ENCODE measurements around the gene NUMA1.

NUMA1 gene

DNA sequence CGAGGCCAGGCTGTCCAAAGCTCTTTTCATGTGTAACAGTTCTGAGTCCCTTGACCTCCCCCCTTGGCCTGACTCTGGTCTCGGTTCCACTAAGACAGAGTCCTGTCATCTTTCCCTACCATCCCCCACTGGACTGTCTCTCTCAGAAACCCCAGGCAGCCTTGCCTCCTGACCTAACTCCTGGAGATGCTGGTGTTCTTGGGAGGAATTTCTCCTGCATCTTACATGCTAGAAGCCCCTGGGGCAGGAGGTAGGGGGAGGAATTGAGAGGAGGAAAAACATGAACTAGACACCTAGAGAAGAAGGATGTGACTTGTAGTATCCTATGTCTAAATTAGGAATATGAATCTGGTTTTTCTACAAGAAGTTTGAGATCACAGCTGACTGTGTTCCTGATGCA is 82.3 kb downstream of the NUMA1 start:
- no peak for DNase-seq

DNA sequence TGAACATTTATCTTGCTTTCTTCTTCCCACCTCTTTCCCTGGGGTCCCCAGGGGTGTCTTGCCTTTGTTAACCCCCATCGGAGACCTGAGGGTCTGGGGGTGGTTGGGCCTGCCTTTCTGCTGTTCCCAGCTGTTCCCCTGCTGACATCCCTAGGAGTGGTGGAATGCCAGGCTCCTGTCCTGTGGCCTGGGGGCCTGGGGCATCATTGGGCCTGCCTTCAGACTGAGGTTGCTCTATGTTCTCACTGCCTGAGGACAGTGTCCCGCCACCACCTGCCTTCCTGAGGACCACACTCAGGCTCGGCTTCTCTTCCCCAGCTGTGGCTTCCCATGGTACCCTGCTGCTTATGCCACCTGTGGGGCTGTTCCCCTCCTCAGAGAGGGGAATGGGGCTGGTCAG is 82.7 kb downstream of the NUMA1 start:
- DNase-seq: no peak

DNA sequence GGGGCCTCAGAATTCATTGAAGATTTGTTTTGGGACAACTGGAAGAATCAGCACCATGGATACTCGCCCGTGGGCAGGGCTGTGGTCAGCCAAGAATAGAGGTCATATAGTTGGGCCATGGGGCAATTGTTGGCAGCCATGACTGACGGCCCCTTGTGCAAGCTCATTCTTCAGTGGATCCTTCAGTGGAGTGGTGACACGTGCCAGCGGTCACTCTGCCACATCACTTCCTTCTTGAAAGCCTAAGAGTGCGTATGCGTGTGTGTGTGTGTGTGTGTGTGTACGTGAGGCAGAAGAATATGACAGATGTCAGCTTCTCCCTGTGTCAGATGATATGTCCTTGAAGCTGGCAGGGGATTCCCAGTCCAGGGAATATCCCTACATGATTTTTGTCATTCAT is 83.4 kb downstream of the NUMA1 start:
- no peak for DNase-seq

DNA sequence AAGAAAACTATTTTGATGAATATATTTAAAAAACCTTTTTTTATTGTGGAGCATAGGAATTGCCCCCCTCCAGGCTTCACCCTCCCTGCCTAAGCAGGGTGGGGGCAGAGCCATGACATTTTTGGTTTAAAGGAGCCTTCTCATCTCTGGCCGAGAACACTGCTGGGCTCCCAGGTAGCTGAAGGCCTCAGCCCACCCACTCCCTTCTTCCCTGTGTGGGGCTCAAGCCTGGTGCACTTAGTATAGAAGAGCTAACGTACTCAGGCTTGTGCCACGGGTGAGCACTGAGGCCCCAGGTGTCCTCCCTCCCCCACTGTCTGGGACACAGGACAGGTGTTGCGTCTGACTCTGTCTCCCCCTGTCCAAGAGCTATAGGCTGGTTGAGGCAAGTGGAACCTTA is 83.8 kb downstream of the NUMA1 start:
- no peak for DNase-seq

DNA sequence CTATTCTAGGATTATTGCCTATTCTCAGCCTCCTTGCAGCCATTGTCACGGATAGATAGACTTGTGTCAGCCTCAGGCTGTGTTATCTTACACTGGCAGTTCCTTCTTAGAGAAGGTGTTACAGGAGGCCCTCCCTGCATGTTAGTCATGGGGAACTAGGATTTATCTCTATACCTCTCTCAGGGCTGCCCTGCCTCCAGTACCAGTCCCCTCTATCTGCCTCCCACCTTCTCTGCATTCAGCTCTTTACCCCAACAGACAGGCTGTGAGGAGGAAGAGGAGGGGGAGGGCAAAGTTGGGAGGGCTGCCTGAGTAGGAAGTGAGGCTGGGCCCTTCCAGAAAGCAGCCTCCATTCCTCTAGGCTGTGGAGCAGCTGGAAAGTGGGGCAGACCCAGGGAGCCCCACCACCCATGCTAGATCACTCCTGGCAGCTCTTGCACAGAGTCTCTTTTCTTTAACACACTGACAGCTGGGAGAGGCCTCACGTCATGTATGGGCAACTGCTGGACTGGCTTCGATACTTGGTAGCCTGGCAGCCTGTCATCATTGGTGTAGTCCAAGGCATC is 84.5 kb downstream of the NUMA1 start:
- no peak for DNase-seq

DNA sequence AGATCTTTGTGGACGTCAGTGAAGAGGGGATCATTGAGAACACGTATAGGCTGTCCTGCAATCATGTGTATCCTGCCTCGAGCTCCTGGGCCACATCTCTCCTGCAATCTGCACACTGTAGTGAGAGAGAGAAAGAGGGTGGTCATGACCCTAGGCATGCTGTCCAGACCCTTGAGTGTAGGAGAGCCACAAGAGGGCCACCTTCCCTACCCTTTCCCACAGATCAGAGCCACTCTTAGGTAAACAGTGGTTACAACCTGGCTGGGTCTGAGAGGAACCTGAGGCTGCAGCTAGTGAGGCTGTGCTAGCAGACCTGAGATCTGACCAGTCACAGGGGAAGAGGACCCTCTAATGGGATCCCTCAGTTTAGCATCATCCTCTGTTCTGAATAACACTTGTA is 85.6 kb downstream of the NUMA1 start:
- no peak for DNase-seq

DNA sequence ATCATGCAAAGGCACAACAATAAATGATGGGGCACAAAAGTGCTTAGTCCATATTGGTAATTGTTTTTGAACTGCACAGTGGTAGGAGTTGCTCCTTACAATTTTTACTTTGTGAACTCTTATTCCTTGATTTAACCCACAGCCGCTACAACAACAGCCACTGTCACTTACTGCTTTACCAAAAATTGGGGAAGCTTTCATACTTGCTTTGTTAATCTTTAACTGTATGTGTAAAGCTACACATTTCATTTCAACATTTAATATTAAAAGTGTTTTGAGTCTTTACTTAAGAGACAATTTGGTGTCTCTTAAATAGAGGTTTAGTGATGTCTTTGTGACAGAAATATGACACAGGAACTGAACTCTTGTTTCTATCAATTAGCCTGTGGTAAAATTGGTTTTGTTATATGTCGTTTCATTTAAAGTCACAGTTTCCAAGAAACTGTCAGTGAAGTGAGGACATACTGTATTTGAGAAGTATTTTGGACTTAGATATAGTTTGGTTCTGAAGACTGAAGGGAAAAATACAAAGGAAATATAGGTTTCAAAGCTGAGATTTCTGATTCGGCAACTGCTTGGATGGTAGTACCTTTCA is 88.1 kb downstream of the NUMA1 start:
- DNase-seq: no peak

DNA sequence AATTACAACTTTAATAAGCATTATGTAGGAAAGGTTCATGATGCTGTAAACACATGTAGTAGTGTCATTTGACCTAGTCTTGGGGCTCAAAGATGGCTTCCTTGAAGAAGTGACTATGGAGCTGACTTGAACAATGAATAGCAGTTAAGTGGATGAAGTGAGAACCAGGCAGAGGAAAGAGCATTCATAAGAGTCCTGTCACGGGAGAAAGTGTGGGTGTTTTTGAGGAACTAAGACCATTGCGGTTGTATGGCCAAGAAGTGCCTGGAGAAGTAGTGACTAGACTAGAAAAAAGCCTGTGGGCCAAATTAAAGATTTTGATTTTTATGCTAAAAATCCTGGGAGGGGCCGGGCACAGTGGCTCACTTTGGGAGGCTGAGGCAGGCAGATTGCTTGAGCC is 88.8 kb downstream of the NUMA1 start:
- peak; percentile 21 for DNase-seq

DNA sequence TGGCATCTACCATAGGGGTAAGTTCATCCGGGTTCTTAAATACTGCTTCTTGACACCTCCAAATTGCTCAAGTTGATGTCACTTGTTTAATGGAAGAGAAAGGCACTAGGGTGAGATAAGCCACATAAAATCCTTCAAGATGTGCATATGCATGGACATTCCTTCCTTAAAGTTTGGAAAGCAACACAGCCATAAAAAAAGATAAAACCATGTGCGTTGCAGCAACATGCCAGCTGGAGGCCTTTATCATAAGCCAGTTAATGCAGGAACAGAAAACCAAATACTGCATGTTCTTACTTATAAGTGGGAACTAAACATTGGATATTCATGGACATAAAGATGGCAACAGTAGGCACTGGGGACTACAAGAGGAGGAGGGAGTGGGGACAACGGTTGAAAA is 89.6 kb downstream of the NUMA1 start:
- no peak for DNase-seq

DNA sequence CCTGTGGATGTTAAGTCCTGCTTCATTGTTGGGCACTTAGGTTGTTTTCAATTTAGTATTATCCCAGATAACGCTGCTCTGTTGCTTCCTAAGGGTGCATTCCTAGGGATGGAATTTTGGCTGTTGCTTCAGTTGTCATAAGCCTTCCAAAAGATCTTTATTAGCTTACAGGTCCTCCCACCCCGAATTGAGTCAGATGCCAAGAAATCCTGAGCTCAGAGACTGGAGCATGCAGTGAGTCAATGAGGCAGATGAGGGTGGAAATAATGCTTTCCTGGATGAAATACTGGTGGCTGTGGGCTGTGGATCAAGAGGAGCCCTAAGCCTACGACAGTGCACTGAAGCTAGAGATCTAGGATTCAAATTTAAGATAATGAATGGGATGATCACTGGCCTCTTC is 92.3 kb downstream of the NUMA1 start:
- no peak for DNase-seq

DNA sequence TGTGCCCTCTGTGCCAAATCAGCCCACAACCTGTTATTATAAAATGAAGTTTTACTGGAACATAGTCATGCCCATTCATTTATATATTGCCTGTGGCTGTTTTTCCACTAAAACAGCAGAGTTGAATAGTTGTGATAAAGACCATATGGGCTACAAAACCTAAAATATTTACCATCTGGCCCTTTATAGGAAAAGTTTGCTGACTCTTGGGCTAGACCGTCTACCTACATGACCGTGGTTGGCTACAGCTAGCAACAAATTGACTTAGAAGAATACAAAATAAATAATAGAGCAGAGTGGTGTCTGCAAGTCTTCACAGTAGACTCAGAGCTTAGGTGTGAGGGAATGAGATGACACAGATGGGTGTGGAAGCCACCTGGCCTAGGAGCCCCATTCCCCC is 92.8 kb downstream of the NUMA1 start:
- no peak for DNase-seq

DNA sequence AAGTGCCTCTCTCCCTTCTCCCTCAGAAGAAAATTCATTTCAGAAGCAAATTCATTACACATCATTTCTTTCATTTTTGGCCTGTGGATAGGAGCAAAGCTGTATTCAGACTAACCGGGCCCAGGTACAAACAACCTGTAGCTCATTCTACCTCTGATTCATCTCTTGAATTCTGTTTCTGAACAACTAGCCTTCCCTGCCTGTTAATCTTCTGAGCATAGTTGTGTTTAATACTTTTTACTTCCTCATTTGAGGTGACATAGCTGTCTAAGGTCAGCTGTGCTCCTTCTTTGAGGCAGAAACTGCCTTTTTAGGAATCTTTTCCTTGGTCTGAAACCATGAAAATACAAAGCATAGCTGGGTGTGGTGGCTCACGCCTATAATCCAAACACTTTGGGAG is 94.2 kb downstream of the NUMA1 start:
- DNase-seq: no peak

DNA sequence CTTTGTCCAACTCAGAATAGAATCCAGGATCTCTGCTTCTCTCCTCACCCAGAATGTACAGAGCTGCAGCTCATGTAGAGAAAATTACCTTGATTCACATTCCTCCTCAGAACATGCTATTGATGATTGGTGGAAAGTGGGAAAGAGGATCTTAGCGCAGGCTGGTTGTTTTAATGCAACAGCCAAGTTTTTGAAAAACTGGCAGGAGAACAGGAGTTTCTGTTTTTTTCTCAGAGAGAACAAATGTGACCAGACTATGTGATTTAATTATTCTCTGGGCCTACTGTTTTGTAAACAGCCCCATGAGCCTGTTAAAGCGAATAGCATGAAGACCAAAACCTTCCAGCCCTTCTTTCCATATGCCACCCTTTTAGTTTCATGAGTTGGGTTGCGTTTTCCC is 100.7 kb downstream of the NUMA1 start:
- DNase-seq: no peak

DNA sequence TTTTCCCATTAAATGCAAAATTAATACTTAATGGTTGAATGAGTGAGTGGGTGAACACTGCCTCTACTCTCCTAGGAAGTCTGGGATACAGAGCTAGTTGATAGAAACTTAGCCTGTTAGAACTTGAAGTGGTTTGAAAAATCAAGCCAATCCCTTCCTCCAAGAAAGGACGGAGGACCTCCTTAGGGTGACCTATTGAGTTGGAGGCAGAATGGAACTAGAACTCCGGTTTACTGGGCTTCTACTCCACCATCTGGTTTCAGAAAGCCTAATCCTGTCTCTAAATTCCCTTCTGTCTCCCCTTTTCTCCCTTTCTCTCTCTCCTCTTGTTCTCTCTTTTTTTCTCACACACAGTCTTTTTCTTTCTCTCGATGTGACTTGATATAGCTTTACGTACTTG is 101.2 kb downstream of the NUMA1 start:
- no peak for DNase-seq

DNA sequence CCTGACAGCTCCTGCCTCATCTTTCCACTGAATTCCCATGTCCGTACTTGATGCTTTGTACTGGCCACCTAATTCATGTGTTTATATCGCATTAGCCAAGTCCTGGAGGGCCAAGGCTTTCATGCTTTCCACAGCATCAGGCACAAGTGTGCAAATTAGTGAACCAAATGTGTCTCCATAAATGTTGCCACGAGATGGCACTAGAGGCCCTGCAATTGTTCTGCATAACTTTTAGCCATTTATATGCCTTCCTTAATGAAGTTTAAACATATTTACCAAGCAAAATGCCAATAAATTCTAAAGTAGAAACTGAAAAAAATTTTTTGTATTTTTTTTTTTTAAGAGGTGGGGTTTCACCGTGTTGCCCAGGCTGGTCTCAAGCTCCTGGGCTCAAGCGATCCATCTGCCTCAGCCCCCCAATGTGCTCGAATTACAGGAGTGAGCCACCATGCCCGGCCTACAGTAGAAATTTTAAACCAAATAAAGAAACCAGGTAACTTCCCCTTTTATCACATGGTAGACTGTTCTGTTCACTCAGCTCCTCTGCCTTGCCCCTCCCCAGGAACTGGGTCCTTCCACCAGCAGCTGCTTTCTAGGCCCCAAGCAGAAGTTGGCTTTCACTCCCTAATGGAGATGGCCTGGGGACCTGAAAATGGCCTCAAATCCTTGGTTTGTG is 102.5 kb downstream of the NUMA1 start:
- DNase-seq: peak; percentile 58

DNA sequence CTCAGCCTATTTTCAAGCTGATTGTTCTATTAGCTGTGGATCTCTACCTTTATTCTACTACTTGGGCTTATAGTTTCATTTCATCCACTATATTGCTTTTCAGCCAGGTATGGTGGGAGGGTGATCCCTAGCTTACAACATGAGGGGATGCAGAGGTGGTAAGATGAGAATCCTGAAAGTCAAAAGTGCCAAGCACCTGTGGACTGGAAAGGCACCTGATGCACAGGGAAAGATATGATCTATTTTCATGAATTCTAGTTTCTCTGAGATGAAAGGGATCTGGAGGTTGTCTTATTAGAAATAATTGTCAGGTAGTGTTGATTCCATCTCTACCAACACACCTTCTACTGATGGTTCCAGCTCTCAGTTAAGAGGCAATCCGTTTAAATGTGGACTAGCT is 103.3 kb downstream of the NUMA1 start:
- no peak for DNase-seq

DNA sequence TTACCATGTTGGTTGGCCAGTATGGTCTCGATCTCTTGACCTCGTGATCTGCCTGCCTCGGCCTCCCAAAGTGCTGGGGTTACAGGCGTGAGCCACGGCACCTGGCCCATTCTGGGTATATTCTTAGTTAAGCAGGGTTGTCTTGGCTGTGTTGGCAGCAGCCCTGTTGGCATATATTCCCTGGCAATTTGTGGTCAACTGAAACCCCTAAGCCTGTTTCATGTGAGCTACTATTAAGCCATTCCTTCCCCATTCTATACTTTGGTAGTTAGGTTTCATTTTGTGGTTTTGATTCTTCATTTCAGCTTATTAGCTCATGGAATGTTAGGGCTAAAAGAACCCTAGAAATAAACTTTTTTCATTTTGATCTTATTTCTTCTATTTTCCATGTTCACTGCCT is 103.8 kb downstream of the NUMA1 start:
- DNase-seq: no peak

DNA sequence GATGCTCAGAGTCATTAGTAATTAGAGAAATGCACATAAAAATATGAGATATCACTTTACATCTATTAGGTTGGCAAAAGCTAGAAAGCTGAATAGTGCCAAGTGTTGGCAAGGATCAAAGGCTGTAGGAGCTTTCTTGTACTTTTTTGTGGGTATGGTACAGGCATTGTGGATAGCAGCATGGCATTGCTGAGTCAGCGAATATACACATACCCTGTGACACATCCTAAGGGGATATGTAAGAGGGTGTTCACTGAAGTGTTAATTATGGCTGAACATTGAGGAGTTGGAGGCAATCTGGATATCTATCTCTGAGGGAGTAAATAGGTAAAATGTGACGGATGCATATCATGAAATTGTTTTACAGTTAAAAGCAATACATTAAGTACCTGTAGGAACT is 108.7 kb downstream of the NUMA1 start:
- DNase-seq: no peak

DNA sequence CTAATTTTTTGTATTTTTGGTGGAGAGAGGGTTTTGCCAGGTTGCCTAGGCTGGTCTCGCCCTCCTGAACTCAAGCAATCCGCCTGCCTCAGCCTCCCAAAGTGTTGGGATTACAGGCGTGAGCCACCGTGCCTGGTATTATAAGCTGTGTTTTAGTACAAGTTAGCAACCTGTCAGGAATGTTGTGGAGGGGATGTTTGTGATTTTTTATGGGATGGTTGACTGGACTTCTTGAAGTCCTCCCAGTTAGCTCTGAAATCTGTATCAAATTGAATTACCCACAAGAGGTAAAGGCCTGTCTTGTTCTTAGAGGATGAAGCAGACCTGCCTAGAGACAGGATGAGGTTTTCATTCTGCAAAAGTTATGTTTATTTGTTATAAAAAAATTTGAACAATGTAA is 115.7 kb downstream of the NUMA1 start:
- no peak for DNase-seq

DNA sequence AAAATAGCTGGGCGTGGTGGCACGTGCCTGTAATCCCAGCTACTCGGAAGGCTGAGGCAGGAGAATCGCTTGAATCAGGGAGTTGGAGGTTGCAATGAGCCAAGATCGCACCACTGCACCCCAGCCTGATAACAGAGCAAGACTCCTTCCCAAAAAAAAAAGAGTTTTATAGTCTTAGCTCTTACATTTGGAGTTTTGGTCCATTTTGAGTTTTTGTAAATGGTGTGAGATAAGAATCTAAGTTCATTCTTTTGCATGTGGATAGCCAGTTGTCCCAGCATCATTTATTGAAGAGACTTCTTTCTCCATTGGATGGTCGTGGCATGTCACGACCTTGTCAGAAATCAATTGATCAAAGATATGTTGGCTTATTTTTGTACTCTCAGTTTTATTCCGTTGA is 116.9 kb downstream of the NUMA1 start:
- no peak for DNase-seq

DNA sequence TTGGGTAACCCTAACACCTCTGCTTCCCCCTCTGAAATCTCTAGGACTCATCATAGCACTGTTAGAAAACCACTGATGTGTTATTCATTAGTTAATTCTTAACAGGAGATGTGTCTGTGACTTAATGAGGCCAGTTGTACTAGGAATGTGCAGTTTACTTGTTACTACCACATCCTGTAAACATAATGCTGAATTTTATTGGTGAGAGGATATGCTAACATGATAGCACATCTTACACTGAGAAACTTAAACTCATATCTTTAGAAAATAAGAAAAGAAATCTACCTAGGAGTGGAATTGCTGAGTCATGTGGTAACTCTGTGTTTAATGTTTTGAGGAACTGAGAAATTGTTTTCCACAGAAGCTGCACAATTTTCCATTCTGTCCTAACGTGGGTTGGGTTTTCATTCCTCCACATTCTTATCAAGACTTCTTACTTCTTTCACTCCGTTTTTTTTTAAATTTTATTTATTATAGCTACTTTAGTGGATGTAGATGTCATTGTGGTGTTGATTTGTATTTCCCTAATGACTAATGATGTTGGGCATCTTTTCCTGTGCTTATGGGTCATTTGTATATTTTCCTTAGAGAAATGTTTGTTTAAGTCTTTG is 117.8 kb downstream of the NUMA1 start:
- DNase-seq: no peak

DNA sequence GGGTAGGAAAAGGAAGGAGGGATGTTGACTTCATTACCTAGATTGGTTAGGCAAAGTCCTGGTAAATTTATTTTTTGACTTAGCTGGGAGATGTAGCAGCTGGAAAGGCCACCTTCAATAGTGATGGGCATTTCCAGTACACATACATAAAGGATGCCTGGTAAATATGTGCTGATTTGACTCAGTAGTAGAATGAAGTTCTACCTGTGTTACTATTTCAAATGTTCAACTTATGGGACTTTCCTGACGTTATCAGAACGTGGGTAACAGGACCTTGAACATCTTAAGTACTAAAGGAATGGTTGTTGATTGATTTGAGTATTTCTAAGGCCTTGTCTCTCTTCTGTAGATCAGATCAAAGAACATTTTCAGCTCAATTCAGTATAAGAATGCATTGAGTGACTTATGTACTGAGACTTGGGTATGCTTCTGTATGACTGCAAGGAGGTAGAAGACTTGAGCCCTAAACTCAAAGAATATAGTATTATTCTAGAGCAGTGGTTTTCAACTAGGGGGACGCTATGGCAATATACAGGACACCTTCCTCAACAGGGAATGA is 124.4 kb downstream of the NUMA1 start:
- DNase-seq: no peak

Data from CD4-positive, alpha-beta T cell treated with Interleukin-4 for 4 hours (primary cell).